ENCODE measurements around the gene RASSF1.

RASSF1 gene

GRCh38 chr3:50365080-50365841, 24.6 kb upstream of the RASSF1 start:
- peak; percentile 87 for DNase-seq

GRCh38 chr3:50364573-50365079, 24.0 kb upstream of the RASSF1 start:
- DNase-seq = peak; percentile 51

GRCh38 chr3:50359760-50360110, 19.1 kb upstream of the RASSF1 start:
- DNase-seq = no peak

- peak; percentile 98 for DNase-seq
Observed at GRCh38 chr3:50358911-50359759, 18.5 kb upstream of the RASSF1 start, which contains the start of gene TMEM115. Gene TMEM115, minus strand, starts transcription at chr3:50359521. Its CDS starts 458 bp downstream, at chr3:50359063.

- no peak for DNase-seq
Observed at GRCh38 chr3:50358355-50358910, 17.8 kb upstream of the RASSF1 start.

- no peak for DNase-seq
Observed at GRCh38 chr3:50357481-50357880, 16.8 kb upstream of the RASSF1 start.

GRCh38 chr3:50356553-50356952, 15.9 kb upstream of the RASSF1 start:
- DNase-seq = no peak

- DNase-seq = no peak
Observed at GRCh38 chr3:50355829-50356552, 15.4 kb upstream of the RASSF1 start.

- no peak for DNase-seq
Observed at GRCh38 chr3:50354850-50355249, 14.2 kb upstream of the RASSF1 start.

GRCh38 chr3:50354186-50354764, 13.6 kb upstream of the RASSF1 start:
- no peak for DNase-seq

GRCh38 chr3:50353245-50354004, 12.8 kb upstream of the RASSF1 start:
- no peak for DNase-seq

- DNase-seq = peak; percentile 12
Observed at GRCh38 chr3:50352781-50353180, 12.1 kb upstream of the RASSF1 start.

GRCh38 chr3:50351323-50351697, 10.7 kb upstream of the RASSF1 start:
- DNase-seq = no peak

GRCh38 chr3:50350527-50351322, 10.1 kb upstream of the RASSF1 start, which contains the start of the genes CYB561D2 and NPRL2:
Gene CYB561D2, plus strand, starts transcription at chr3:50350862. Its CDS starts 572 bp downstream, at chr3:50351434.
Gene NPRL2, minus strand, starts transcription at chr3:50350775. Its CDS starts 123 bp downstream, at chr3:50350652.
- DNase-seq = peak; percentile 94

- no peak for DNase-seq
Observed at GRCh38 chr3:50350213-50350526, 9.5 kb upstream of the RASSF1 start.

- DNase-seq = peak; percentile 73
Observed at GRCh38 chr3:50347187-50347813, 6.7 kb upstream of the RASSF1 start.

GRCh38 chr3:50345586-50346234, 5.1 kb upstream of the RASSF1 start, which contains the start of gene ZMYND10:
Gene ZMYND10, minus strand, starts transcription at chr3:50345732. Its CDS starts 153 bp downstream, at chr3:50345579.
- peak; percentile 79 for DNase-seq

- DNase-seq = no peak
Observed at GRCh38 chr3:50345008-50345407, 4.4 kb upstream of the RASSF1 start.

GRCh38 chr3:50342813-50343633, 2.4 kb upstream of the RASSF1 start:
- peak; percentile 54 for DNase-seq
